T-helper 17 cell (primary cell): ENCODE measurements around the gene HERC3. TPM values are rescaled to one million over a fixed set of nuclear protein-coding genes. Genes with fewer than 3 reads are reported as not detected.
A peak's percentile ranks its signal among the peaks of the same experiment; 100 is the strongest.

ENCODE experiments used
- ATAC-seq: fragments of 150-1000 bp; cut with Tn5 transposase; 2 replicates; pipeline ENCODE4 v1.10.0; 2021; ENCODE audit warnings: mild to moderate bottlenecking, moderate library complexity
- DNase-seq, 3 donors: peaks; one replicate each; pipeline versions ENCODE4 v3.0.0 to v3.0.0-alpha.2; 2020 to 2021
- H3K9me3 ChIP-seq: one replicate; pipeline ENCODE4 v1.7.0; 2013; ENCODE audit warnings: low read length, mild to moderate bottlenecking; ENCODE audit not compliant: control insufficient read depth, poor library complexity, severe bottlenecking
- H3K27ac Mint-ChIP-seq: one replicate; pipeline ENCODE4 v1.8.0; 2022; ENCODE audit warnings: mild to moderate bottlenecking, moderate library complexity, mixed read lengths
- H3K27me3 Mint-ChIP-seq: one replicate; pipeline ENCODE4 v1.8.0; 2022; ENCODE audit warnings: mixed read lengths
- H3K36me3 Mint-ChIP-seq: one replicate; pipeline ENCODE4 v1.8.0; 2022; ENCODE audit warnings: low read depth, mixed read lengths
- H3K4me1 Mint-ChIP-seq: one replicate; pipeline ENCODE4 v1.8.0; 2022; ENCODE audit warnings: mild to moderate bottlenecking, mixed read lengths
- H3K4me3 Mint-ChIP-seq: one replicate; pipeline ENCODE4 v1.8.0; 2022; ENCODE audit warnings: mild to moderate bottlenecking, moderate library complexity, mixed read lengths
- total RNA-seq, 4 donors: library from RNA in 2 of 4; stranded (reverse) in 2 of 4; gene quantifications; one replicate each; pipeline ENCODE4 v1.2.3 and lab custom pipeline; 2022 to 2026

Gene HERC3
- total RNA-seq (10 to 100 TPM; 53.4 to 63.8 TPM), total RNA-seq (lab: John Stamatoyannopoulos, UW) (3.5 to 4.1 reads per million in 2 donors)

DNA sequence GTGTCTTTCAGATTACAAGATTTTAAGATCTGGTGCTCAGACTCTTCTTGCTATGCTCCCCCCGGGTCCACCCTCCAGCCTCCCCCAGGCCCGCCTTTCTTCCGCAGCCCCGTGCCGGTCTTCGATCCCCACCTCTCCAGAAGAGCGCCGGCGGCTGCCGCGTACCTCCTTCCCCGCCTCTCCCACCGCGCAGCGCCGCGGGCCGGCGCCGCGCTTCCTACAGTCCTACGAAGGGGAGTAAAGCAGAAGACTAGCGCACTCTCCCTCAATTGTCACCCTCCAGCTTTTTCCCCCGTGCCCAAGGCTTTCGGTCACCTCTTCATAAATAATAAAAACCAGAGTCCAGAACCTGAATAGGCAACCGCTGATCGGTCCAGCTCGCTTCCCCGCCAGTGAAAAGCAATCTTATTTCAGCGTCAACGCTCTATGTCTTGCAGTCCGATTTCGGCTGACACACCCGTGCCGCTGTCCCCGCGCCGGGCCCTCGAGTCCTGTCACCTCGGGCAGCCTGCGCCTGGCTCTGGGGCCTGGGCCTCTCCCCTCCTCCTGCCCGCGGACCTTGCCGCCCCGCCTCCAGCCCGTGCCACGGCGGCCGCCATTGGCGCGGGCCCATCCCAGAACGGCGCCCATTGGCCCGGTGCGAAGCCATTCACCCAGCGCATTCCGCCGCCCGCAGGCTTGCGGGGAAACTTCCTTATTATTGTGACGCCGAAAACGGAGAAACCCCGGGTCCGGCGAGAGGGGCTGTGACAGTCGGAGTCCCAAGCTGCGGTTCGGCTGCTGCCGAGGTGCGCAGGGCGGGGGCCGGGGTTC, at the start of gene HERC3:
HERC3 (plus strand) TSS at position 694 of the 813 bp plus-strand sequence. CDS start 13,344 bp downstream, outside the sequence.
- Mint-ChIP-seq H3K36me3 (no peaks in the 10 kb centered on the region), H3K4me3 (peak within 1 kb of the TSS; percentile 96), H3K27ac (peak within 1 kb of the TSS; percentile 94), H3K4me1 (peaks cover 35% of the 10 kb centered on the region), H3K27me3 (no peaks in the 10 kb centered on the region)
- H3K9me3 ChIP-seq, result no peaks in the 10 kb centered on the region
- ATAC-seq (peak; percentile 92), DNase-seq (peak; percentile 87)

DNA sequence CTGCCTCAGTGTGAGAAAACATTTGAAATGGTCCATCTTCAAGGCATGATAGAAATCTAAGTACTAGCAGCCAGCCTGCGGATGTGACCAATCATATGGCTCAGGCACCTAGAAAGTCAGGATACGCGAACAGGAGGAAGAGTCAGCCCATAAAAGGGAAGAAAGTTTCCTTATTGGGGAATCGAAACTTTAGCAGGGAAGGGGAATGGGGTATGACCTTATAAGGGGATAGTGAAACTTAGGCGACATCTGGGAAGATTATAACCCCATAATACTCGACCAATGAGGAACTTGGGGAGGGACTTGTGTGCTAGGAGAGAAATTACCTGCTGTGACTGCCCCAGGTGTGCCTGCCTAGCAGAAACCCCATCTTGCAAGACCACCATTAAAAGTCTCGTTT, 42.5 kb upstream of the HERC3 start:
- Mint-ChIP-seq H3K4me3 (no peak overlapping the region), H3K27ac (no peak overlapping the region), H3K4me1 (no peaks in the 10 kb centered on the region), H3K27me3 (peaks cover 8% of the 10 kb centered on the region), H3K36me3 (no peaks in the 10 kb centered on the region)
- ATAC-seq, result no peak
- no peak for DNase-seq
- no peaks in the 10 kb centered on the region for H3K9me3 ChIP-seq

DNA sequence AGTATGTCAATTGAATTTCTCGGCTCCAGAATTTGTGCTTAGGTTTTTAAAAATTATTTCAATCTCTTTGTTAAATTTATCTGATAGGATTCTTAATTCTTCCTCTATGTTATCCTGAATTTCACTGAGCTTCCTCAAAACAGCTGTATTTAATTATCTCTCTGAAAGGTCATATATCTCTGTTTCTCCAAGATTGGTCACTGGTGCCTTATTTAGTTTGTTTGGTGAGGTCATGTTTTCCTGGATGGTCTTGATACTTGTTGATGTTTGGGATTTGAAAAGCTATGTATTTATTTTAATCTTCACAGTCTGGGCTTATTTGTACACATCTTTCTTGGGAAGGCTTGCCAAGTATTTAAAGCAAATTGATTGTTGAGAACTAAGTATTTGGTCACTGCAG, 24.7 kb upstream of the HERC3 start:
- DNase-seq (no peak), ATAC-seq (no peak)
- Mint-ChIP-seq H3K36me3 (no peaks in the 10 kb centered on the region), H3K4me1 (no peaks in the 10 kb centered on the region), H3K27me3 (peaks cover 31% of the 10 kb centered on the region), H3K4me3 (no peak overlapping the region), H3K27ac (no peak overlapping the region)
- no peaks in the 10 kb centered on the region for H3K9me3 ChIP-seq

DNA sequence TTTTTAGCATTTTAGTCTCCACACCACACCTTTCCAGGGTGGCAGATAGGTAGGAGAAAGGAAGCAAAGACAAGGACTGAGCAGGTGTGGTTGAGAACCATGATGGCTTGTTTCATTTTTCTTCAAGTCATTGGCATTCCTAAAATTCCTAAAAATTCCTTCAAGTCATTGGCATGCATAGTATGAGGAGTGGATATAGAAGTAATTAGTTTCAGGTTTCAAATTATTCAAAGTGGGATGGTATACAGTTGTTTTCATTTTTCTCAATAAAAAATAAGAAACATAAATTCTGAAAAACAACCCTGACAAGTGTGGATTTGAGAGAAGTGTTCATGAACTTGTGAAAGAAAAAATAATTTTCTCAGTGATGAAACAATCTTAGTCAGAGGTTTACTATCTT, 22.3 kb upstream of the HERC3 start:
- Mint-ChIP-seq H3K36me3 (no peaks in the 10 kb centered on the region), H3K27ac (no peak overlapping the region), H3K4me1 (no peaks in the 10 kb centered on the region), H3K27me3 (peaks cover 31% of the 10 kb centered on the region), H3K4me3 (no peak overlapping the region)
- H3K9me3 ChIP-seq, result no peaks in the 10 kb centered on the region
- ATAC-seq (no peak), DNase-seq (no peak)

DNA sequence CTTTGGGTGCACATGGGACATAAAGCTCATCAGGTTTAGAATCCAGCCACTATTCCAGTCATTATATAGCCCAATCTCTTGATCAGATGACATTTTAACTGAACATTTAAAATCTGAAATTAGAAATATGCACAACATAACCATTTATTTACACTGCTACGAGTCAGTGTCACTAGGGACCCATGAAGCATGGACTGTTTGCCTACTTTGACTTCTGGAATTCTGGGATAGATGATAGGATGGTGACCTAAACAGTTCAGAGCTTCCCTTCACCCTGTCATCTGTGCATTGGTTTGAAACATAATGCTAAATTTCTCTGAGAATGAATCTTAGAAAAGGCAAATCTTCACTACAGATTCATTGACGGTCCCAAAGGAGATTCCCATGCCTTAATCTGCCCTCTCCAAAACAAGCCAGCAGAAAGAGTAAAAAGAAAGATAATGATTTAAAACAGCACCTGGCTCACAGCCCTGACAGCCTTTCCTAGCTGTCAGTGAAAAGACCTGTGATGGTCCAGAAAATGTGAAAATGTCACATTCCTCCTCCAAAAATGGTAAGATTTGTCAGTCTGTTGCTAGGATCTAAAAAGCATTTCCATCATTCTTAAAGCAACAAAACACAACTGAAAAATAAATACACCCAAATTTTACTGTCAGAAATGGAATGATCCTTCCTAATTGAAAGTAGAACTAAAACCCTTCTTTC, 18.9 kb upstream of the HERC3 start:
- Mint-ChIP-seq H3K27ac (no peak overlapping the region), H3K4me3 (no peak overlapping the region), H3K4me1 (no peaks in the 10 kb centered on the region), H3K36me3 (no peaks in the 10 kb centered on the region), H3K27me3 (peaks cover 18% of the 10 kb centered on the region)
- H3K9me3 ChIP-seq, result no peaks in the 10 kb centered on the region
- ATAC-seq (no peak), DNase-seq (no peak)

DNA sequence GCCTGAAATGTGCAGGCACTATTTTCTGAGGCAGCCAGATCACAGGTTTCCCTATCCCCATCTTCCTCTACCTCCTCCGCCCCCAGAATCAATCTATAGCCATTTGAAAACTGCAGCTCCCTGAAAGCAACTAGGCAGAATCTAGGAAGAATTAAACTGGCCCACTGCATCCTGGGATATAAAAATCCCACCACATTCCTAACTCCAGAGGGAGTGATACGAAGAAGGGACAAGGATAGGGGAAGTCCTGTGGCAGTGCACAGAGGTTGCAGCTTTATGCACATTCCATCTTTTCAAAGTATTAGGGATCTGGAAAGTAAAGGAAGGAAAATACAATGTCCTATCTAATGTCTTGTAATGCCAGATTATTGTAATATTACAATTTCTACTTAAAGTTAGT, 18.3 kb upstream of the HERC3 start:
- Mint-ChIP-seq H3K27ac (no peak overlapping the region), H3K36me3 (peaks cover 3% of the 10 kb centered on the region)

DNA sequence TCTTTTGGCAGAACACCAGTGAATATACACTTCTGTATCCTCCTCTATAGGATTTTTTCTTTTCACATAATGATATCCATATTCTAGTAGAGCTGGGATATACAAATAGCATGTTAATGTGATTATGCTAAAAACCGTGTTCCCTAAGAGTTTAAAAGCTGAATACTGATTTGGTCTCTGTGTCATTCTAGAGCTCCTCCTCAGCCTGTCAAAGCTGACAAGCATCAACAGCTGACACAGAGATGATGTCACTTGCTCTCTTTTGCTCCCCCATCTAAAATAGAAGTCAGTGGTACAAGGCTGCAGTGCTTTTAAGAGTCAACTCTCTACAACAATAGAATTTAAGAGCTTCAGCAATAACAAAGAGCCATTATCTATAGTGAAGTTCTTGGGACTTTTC, 17.1 kb upstream of the HERC3 start:
- DNase-seq, result no peak
- no peaks in the 10 kb centered on the region for H3K9me3 ChIP-seq
- peaks cover 3% of the 10 kb centered on the region for H3K36me3 Mint-ChIP-seq
- H3K4me1 Mint-ChIP-seq, result no peaks in the 10 kb centered on the region
- no peak for ATAC-seq
- no peak overlapping the region for H3K4me3 Mint-ChIP-seq
- peaks cover 7% of the 10 kb centered on the region for H3K27me3 Mint-ChIP-seq
- H3K27ac Mint-ChIP-seq, result no peak overlapping the region

More for the DNA sequence above, 18.3 kb upstream of the HERC3 start:
- no peak for ATAC-seq
- H3K4me1 Mint-ChIP-seq, result no peaks in the 10 kb centered on the region
- no peaks in the 10 kb centered on the region for H3K9me3 ChIP-seq
- DNase-seq, result no peak
- H3K27me3 Mint-ChIP-seq, result peaks cover 17% of the 10 kb centered on the region
- no peak overlapping the region for H3K4me3 Mint-ChIP-seq

DNA sequence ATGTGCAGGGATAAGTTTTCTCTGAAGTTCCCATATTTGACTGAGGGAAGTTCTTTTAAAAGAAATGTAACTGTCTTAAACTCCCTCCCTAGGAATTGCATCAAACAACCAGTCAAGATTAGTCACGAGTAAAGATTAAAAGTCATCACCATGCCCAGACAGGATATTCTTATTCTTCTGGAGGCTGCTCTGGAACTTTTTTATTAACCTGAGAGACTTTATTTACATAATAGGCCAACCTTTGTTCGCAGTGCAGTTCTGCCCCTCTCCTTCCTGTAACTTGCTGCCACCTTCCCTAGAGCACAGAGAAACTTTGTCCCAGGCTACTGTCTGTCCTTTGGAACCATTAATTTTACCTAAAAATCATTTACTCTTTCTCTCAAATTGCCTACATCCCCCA, 9.8 kb upstream of the HERC3 start:
- Mint-ChIP-seq H3K4me3 (no peak overlapping the region), H3K27me3 (no peaks in the 10 kb centered on the region), H3K27ac (no peak overlapping the region), H3K4me1 (no peaks in the 10 kb centered on the region), H3K36me3 (peaks cover 3% of the 10 kb centered on the region)
- ATAC-seq, result no peak
- no peaks in the 10 kb centered on the region for H3K9me3 ChIP-seq
- no peak for DNase-seq

DNA sequence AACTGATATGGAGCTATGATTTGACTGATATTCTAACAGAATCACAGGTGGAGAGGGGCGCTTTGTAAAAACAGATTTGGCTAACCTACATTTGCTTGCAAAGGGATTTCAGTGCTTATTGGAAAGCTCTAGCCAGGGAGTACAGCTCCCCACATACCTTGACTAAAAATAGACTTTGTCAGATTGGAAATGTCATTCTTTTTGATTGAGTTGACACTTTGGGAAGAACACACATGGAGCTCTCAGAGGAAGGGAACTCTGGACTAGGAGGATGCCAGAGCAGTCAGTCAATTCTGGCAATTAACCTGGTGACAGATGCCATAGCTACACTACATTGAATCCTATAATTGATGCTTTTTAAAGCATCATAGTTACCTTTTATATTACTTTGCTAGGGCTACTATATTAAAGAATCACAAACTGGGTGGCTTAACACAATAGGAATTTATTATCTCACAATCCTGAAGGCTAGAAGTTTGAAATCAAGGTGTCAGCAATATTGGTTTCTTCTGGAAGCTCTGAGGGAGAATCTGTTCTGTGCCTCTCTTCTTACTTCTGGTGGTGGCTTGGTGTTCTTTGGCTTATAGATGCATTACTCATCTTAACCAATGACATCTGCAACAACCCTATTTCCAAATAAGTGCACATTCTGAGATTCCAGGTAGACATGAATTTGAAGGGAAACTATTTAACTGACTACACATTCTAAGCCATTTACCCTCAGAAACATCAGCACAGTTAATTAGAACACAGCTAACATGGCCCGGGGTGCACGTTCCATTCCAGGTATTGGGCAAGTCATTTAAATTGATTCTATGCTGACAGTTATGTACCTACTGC, 8.4 kb upstream of the HERC3 start:
- DNase-seq (no peak), ATAC-seq (no peak)
- H3K36me3 Mint-ChIP-seq, result no peaks in the 10 kb centered on the region
- no peaks in the 10 kb centered on the region for H3K4me1 Mint-ChIP-seq
- H3K4me3 Mint-ChIP-seq, result no peak overlapping the region
- no peaks in the 10 kb centered on the region for H3K27me3 Mint-ChIP-seq
- H3K27ac Mint-ChIP-seq, result no peak overlapping the region
- no peaks in the 10 kb centered on the region for H3K9me3 ChIP-seq

DNA sequence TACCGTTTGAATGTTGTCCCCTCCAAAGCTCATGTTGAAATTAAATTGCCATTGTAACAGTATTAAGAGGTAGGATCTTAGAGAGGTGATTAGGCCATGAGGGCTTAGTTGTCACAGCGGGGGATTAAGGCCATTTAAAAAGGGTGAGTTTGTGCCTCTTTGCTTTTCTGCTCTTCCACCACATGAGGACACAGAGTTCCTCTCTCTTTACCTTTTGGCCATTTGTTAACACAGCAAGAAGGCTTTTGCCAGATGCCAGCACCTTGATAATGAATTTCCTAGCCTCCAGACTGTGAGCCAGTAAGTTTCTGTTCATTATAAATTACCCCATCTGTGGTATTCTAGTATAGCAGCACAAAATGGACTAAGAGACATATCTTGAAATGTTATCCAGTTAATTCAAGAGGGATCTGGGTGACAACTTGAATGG, 7.8 kb upstream of the HERC3 start:
- ATAC-seq, result no peak
- Mint-ChIP-seq H3K27ac (no peak overlapping the region), H3K4me3 (no peak overlapping the region), H3K4me1 (no peaks in the 10 kb centered on the region), H3K36me3 (no peaks in the 10 kb centered on the region), H3K27me3 (no peaks in the 10 kb centered on the region)
- H3K9me3 ChIP-seq, result no peaks in the 10 kb centered on the region
- no peak for DNase-seq

DNA sequence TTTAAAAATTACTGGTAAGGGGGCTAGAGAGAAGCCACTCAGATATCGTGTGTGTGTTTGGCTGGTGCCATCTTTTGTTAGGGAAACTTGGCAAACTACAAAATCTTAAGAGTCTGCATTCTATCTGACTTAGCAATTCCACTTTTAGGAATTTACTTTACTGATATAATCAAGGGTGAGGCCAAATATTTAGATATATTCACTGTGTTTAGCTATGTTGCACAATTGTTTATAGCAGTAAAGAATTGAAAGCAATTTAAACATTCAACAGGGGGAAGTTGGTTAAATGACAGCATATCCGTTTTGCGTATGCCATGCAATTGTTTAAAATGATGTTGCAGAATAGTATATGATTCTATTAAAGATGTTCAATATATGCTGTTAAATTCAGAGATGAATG, 6.4 kb upstream of the HERC3 start:
- no peak for ATAC-seq
- Mint-ChIP-seq H3K27me3 (no peaks in the 10 kb centered on the region), H3K4me3 (no peak overlapping the region), H3K27ac (no peak overlapping the region), H3K36me3 (no peaks in the 10 kb centered on the region), H3K4me1 (peaks cover under 1% of the 10 kb centered on the region)
- H3K9me3 ChIP-seq, result no peaks in the 10 kb centered on the region
- no peak for DNase-seq

DNA sequence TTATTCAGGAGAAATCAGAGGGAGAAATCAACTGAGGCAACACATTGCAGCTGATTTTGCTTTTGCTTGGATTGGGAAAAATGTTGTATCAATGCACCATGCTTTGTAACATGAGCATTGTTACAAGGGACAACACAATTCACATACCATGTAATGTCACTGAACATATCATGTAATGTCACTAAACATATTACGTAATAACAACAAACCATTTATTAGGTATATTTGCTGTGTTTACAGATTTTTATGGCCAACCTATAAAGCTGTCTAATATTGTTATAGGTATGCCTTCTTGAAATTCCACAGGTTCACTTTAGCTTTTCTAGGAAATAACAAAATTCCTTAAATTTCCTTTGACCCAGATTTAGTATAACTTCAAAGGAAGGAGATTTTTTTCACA, 5.0 kb upstream of the HERC3 start:
- ATAC-seq (no peak), DNase-seq (no peak)
- Mint-ChIP-seq H3K4me3 (no peak overlapping the region), H3K27ac (no peak overlapping the region), H3K27me3 (no peaks in the 10 kb centered on the region), H3K36me3 (no peaks in the 10 kb centered on the region), H3K4me1 (peaks cover 13% of the 10 kb centered on the region)
- H3K9me3 ChIP-seq, result no peaks in the 10 kb centered on the region
